HepG2 (cell line): ENCODE results near the gene DNAJC21. TPM values are rescaled to one million over a fixed set of nuclear protein-coding genes. Genes with fewer than 3 reads are reported as not detected.

Experiments used
- ATAC-seq: fragments of 200-7000 bp; cut with Tn5 transposase; 3 replicates; pipeline ENCODE4 v1.9.1; 2020; ENCODE audit warnings: mild to moderate bottlenecking, moderate library complexity
- BruUV-seq: library from RNA; stranded (reverse); fragments of 400-500 nt; replicated peaks from 2 replicates; lab custom pipeline; 2021; lab: Mats Ljungman, UMichigan
- CTCF ChIA-PET: fragments of 300-600 bp; formaldehyde crosslinking; extraction: SDS; loops from one replicate; lab custom pipeline; 2021; ENCODE audit warnings: low total read pairs, inconsistent platforms, low intra/inter-chr PET ratio; lab: Yijun Ruan, JAX
- POLR2A ChIA-PET: fragments of 350-600 bp; sonication (Branson Sonifier 250); formaldehyde crosslinking; loops from one replicate; lab custom pipeline; 2020; ENCODE audit warnings: antibody characterized with exemption, inconsistent platforms; lab: Yijun Ruan, JAX
- DNase-seq: peaks from one replicate; pipeline ENCODE4 v3.0.0-alpha.2; 2015; ENCODE audit warnings: low spot score
- FAIRE-seq: peaks from 3 replicates; lab custom pipeline; 2011; peaks lifted over from hg19 to GRCh38; lab: Jason Lieb, UNC
- H2AFZ ChIP-seq: one replicate; pipeline ENCODE4 v1.6.1; 2011; ENCODE audit warnings: low read length, inconsistent platforms
- H3K27ac ChIP-seq: fragments of 300-600 bp; 3 replicates; pipeline ENCODE4 v1.8.0; 2011; ENCODE audit warnings: mixed run types, mild to moderate bottlenecking, mixed read lengths, low read length, inconsistent platforms; ENCODE audit not compliant: insufficient read depth; ENCODE audit errors: extremely low read length
- H3K27me3 ChIP-seq, 2 experiments: fragments of 200-600 bp in 1 of 2; 2 replicates in 1 of 2; 3 replicates in 1 of 2; pipeline versions ENCODE4 v1.6.0 to v1.8.0; 2011; ENCODE audit warnings: low read length in 2 of 2, mild to moderate bottlenecking in 2 of 2, moderate library complexity in 2 of 2, inconsistent platforms in 1 of 2; ENCODE audit not compliant: insufficient read depth in 2 of 2, control insufficient read depth in 1 of 2
- H3K36me3 ChIP-seq, 2 experiments: fragments of 200-600 bp in 1 of 2; replicated peaks in 1 of 2; 2 replicates in 1 of 2; 3 replicates in 1 of 2; pipeline versions ENCODE4 v1.5.1 to v1.8.0; 2011; ENCODE audit warnings: low read length in 2 of 2, inconsistent platforms in 1 of 2; ENCODE audit not compliant: insufficient read depth in 2 of 2, control insufficient read depth in 1 of 2
- H3K4me1 ChIP-seq: 2 replicates; pipeline ENCODE4 v1.5.1; 2012; ENCODE audit warnings: low read length, inconsistent platforms; ENCODE audit not compliant: insufficient read depth
- H3K4me2 ChIP-seq: 2 replicates; pipeline ENCODE4 v1.6.0; 2011; ENCODE audit warnings: low read depth, low read length, inconsistent platforms
- H3K4me3 ChIP-seq, 3 experiments: fragments of 200-600 bp in 1 of 3; sonication (generic), shearing (Covaris generic) in 1 of 3; replicated peaks in 1 of 3; 2 replicates each; pipeline ENCODE4 v1.5.1; 2011 to 2016; ENCODE audit warnings: low read length in 3 of 3, inconsistent platforms in 2 of 3, low read depth in 2 of 3, mild to moderate bottlenecking in 2 of 3, control low read depth in 1 of 3, mixed read lengths in 1 of 3; ENCODE audit not compliant: insufficient read depth in 1 of 3
- H3K79me2 ChIP-seq: one replicate; pipeline ENCODE4 v1.6.1; 2011; ENCODE audit warnings: low read length, inconsistent platforms; ENCODE audit not compliant: insufficient read depth
- H3K9ac ChIP-seq: 2 replicates; pipeline ENCODE4 v1.6.0; 2011; ENCODE audit warnings: mild to moderate bottlenecking, low read depth, low read length, inconsistent platforms; ENCODE audit not compliant: insufficient read depth
- H3K9me3 ChIP-seq: 2 replicates; pipeline ENCODE4 v1.5.1; 2012; ENCODE audit warnings: mild to moderate bottlenecking, low read length
- H4K20me1 ChIP-seq: 2 replicates; pipeline ENCODE4 v1.6.0; 2011; ENCODE audit warnings: inconsistent platforms, mild to moderate bottlenecking, low read length, moderate library complexity; ENCODE audit not compliant: insufficient read depth
- BCLAF1 ChIP-seq: fragments of 450-650 bp; IDR thresholded peaks from 2 replicates; pipeline ENCODE4 v1.6.1; 2017; ENCODE audit warnings: mild to moderate bottlenecking
- HOMEZ ChIP-seq: IDR thresholded peaks from 2 replicates; pipeline ENCODE4 v1.6.1; 2016; ENCODE audit warnings: low read depth
- MXI1 ChIP-seq: IDR thresholded peaks from 3 replicates; pipeline ENCODE4 v1.6.1; 2012; ENCODE audit warnings: low read depth, low read length, inconsistent platforms, borderline replicate concordance
- ZNF530 ChIP-seq: sonication (generic); formaldehyde crosslinking; IDR thresholded peaks from 2 replicates; pipeline ENCODE4 v1.5.0; 2020; ENCODE audit warnings: low read depth, mild to moderate bottlenecking, missing genetic modification reagents
- WGBS: methylation state at CpG from one replicate; pipeline ENCODE4 v1.1.6; 2017; ENCODE audit warnings: low lambda C conversion rate; 5-methylcytosine and 5-hydroxymethylcytosine counted together
- in situ Hi-C: cut with HindIII; loops from 2 replicates; pipeline ENCODE4 v1.10.0; 2017; ENCODE audit warnings: low pct_unique_long_range_greater_than_20kb; ENCODE audit not compliant: extremely low pct_ligation_motif_present
- intact Hi-C: fragments of 100-400 bp; cut with micrococcal nuclease; formaldehyde crosslinking; loops from one replicate; pipeline ENCODE4 v1.10.0; 2022; ENCODE audit not compliant: unreplicated experiment
- polyA plus RNA-seq, 8 experiments: library from polyadenylated mRNA; depleted of rRNA in 3 of 8; stranded (reverse) in 7 of 8; unstranded in 1 of 8; fragments of >200 nt; fragmentation: Illumina TruSeq in 4 of 8; extraction: Trizol in 4 of 8; gene quantifications; 2 replicates each; pipeline versions ENCODE4 v1.2.1 to v1.2.3, GENCODE V29; 2011 to 2016; ENCODE audit warnings: low read depth in 4 of 8, missing spikeins in 1 of 8, mixed read lengths in 1 of 8; ENCODE audit not compliant: insufficient read depth in 1 of 8
- total RNA-seq, 5 experiments: library from RNA; depleted of rRNA; stranded (reverse); fragments of >200 nt; fragmentation: Illumina TruSeq; extraction: Trizol; gene quantifications; 2 replicates each; pipeline ENCODE4 v1.2.3, GENCODE V29; 2016; ENCODE audit warnings: low read depth in 1 of 5
- TF ChIP-seq, protein P1 (sequence below): sonication (generic); formaldehyde crosslinking; IDR thresholded peaks from 2 replicates; pipeline ENCODE4 v1.5.0; 2020; ENCODE audit warnings: mild to moderate bottlenecking, missing genetic modification reagents, borderline replicate concordance
- TF ChIP-seq, protein P2 (sequence below): sonication (generic); formaldehyde crosslinking; IDR thresholded peaks from 2 replicates; pipeline ENCODE4 v1.4.0; 2020; ENCODE audit warnings: missing genetic modification reagents

The DNAJC21 gene
- total and polyA plus RNA-seq, 2 of the 13 experiments (the other 11 are each of a cell fraction or from before 2014, with no cell fraction given), result 10.9 to 41.6 TPM

DNA sequence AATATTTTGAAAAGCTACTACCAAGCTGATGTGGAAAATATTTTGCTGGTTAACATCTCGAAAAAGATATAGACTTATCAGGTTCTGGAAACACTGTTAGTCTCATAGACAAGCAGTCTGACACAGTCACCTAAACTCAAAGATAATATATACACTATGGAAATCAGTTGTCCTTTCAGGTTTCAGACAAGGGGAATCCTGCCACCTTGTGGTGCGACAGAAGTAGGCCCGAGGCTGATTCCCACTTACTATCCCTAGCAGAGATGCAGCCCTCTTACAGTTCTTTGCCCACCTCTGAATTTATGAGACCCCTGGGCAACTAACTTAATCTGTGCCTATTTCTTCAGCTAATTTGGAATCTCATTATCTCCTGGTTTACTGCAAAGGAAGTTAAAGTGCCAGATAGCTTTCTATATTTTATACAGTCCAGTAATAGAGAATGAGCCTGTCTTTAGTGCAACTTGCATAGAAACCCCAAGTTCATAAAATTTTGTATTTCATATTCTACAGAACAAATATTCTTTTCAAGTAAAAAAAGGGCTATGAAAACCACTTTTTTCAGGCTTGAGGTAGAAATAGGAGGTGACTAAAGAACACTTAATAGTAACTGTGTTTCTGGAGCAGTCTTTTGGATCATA is 31.0 kb upstream of the DNAJC21 start (continued):
- no peak for TF ChIP-seq HOMEZ
- TF ChIP-seq, protein P1, sequence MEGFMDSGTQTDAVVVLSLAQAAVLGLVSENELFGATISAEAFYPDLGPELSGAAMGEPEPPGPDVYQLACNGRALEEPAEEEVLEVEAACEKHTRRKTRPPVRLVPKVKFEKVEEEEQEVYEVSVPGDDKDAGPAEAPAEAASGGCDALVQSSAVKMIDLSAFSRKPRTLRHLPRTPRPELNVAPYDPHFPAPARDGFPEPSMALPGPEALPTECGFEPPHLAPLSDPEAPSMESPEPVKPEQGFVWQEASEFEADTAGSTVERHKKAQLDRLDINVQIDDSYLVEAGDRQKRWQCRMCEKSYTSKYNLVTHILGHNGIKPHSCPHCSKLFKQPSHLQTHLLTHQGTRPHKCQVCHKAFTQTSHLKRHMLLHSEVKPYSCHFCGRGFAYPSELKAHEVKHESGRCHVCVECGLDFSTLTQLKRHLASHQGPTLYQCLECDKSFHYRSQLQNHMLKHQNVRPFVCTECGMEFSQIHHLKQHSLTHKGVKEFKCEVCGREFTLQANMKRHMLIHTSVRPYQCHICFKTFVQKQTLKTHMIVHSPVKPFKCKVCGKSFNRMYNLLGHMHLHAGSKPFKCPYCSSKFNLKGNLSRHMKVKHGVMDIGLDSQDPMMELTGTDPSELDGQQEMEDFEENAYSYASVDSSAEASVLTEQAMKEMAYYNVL (CRISPR knock-in tag), result no peak
- TF ChIP-seq BCLAF1, result no peak
- no peak for TF ChIP-seq ZNF530 (CRISPR knock-in tag)

GRCh38 chr5:34899066-34899465 is 30.3 kb upstream of the DNAJC21 start:
- ChIA-PET POLR2A (no interaction called here), CTCF (interaction anchor here (1.4 to 3.6 kb wide), 4 partner anchors 374 to 424 kb away, joined by 3 to 20 read pairs (median 13); no protein-coding TSS in a partner anchor)
- BruUV-seq, result no TSS peak
- H3K79me2 ChIP-seq, result no peaks in the 10 kb centered on the region
- FAIRE-seq (no peak), ATAC-seq (no peak), DNase-seq (no peak)
- no peak overlapping the region for H3K27ac ChIP-seq
- TF ChIP-seq MXI1, result no peak
- TF ChIP-seq, protein P2, sequence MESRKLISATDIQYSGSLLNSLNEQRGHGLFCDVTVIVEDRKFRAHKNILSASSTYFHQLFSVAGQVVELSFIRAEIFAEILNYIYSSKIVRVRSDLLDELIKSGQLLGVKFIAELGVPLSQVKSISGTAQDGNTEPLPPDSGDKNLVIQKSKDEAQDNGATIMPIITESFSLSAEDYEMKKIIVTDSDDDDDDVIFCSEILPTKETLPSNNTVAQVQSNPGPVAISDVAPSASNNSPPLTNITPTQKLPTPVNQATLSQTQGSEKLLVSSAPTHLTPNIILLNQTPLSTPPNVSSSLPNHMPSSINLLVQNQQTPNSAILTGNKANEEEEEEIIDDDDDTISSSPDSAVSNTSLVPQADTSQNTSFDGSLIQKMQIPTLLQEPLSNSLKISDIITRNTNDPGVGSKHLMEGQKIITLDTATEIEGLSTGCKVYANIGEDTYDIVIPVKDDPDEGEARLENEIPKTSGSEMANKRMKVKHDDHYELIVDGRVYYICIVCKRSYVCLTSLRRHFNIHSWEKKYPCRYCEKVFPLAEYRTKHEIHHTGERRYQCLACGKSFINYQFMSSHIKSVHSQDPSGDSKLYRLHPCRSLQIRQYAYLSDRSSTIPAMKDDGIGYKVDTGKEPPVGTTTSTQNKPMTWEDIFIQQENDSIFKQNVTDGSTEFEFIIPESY, result no peak
- intact Hi-C loops, result loop anchor here (2.0 kb wide), 1 partner anchor 242 kb away; the partner anchor contains the start of gene RAI14
- no peak overlapping the region for H3K4me2 ChIP-seq
- 88% methylated on average over 2 of the region's 2 CpGs for WGBS
- no peaks in the 10 kb centered on the region for H3K36me3 ChIP-seq
- H4K20me1 ChIP-seq, result no peaks in the 10 kb centered on the region
- no peak overlapping the region for H3K9ac ChIP-seq
- no peaks in the 10 kb centered on the region for H3K4me1 ChIP-seq
- no peaks in the 10 kb centered on the region for H3K27me3 ChIP-seq
- no peak overlapping the region for H2AFZ ChIP-seq
- in situ Hi-C loops, result loop anchor here (5.0 kb wide), 1 partner anchor 412 kb away; no protein-coding TSS in a partner anchor
- H3K4me3 ChIP-seq, result no peak overlapping the region
- no peaks in the 10 kb centered on the region for H3K9me3 ChIP-seq
